HEK293 (cell line): ENCODE measurements around the gene GSC2.

Experiments
- CTCF ChIA-PET: fragments of 350-600 bp; formaldehyde crosslinking; extraction: SDS; loops from one replicate; lab custom pipeline; 2021; ENCODE audit warnings: antibody characterized with exemption; lab: Yijun Ruan, JAX
- POLR2A ChIA-PET: fragments of 300-600 bp; formaldehyde crosslinking; extraction: SDS; loops from one replicate; lab custom pipeline; 2020; ENCODE audit warnings: antibody characterized with exemption, inconsistent platforms; lab: Yijun Ruan, JAX
- H3K27ac ChIP-seq: fragments of 200-500 bp; sonication (Bioruptor generic); 2 replicates; pipeline ENCODE4 v1.5.1; 2014; ENCODE audit warnings: low read depth, low read length, control low read depth, inconsistent platforms; ENCODE audit errors: extremely low read depth
- H3K36me3 ChIP-seq, 2 experiments: fragments of 200-500 bp in 1 of 2; sonication (Bioruptor generic) in 1 of 2; 1 replicate in 1 of 2; 2 replicates in 1 of 2; pipeline ENCODE4 v1.5.1; 2014 to 2017; ENCODE audit warnings: inconsistent platforms in 2 of 2, low read length in 2 of 2; ENCODE audit not compliant: control insufficient read depth in 2 of 2, insufficient read depth in 1 of 2
- H3K4me1 ChIP-seq: fragments of 200-500 bp; sonication (Bioruptor generic); 2 replicates; pipeline ENCODE4 v1.5.1; 2014; ENCODE audit warnings: mild to moderate bottlenecking, low read length, inconsistent platforms; ENCODE audit not compliant: control insufficient read depth, insufficient read depth
- H3K4me3 ChIP-seq: 2 replicates; pipeline ENCODE4 v1.5.1; 2011; ENCODE audit warnings: low read depth, mild to moderate bottlenecking, control low read depth, low read length, moderate library complexity
- H3K9me3 ChIP-seq: fragments of 200-500 bp; sonication (Bioruptor generic); 2 replicates; pipeline ENCODE4 v1.5.1; 2014; ENCODE audit warnings: low read depth, low read length, inconsistent platforms; ENCODE audit not compliant: control insufficient read depth, insufficient read depth
- ZEB2 ChIP-seq: fragments of 450-650 bp; formaldehyde crosslinking; IDR thresholded peaks from 2 replicates; pipeline ENCODE4 v1.5.1; 2016; ENCODE audit warnings: missing biosample characterization, missing genetic modification characterization
- ZNF175 ChIP-seq: fragments of 450-650 bp; formaldehyde crosslinking; IDR thresholded peaks from 2 replicates; pipeline ENCODE4 v1.5.1; 2016; ENCODE audit warnings: missing biosample characterization, missing genetic modification characterization
- ZNF302 ChIP-seq: fragments of 450-650 bp; formaldehyde crosslinking; IDR thresholded peaks from 2 replicates; pipeline ENCODE4 v1.5.1; 2016; ENCODE audit warnings: missing biosample characterization, missing genetic modification characterization, low read depth
- ZNF311 ChIP-seq: fragments of 450-650 bp; formaldehyde crosslinking; IDR thresholded peaks from 2 replicates; pipeline ENCODE4 v1.5.1; 2017; ENCODE audit warnings: missing biosample characterization, missing genetic modification characterization, borderline replicate concordance
- TF ChIP-seq, protein P1 (sequence below): fragments of 450-650 bp; formaldehyde crosslinking; IDR thresholded peaks from 2 replicates; pipeline ENCODE4 v1.5.1; 2016; ENCODE audit warnings: missing biosample characterization, missing genetic modification characterization, borderline replicate concordance
- TF ChIP-seq, protein P2 (sequence below): fragments of 450-650 bp; formaldehyde crosslinking; IDR thresholded peaks from 2 replicates; pipeline ENCODE4 v1.5.1; 2017; ENCODE audit warnings: missing biosample characterization, missing genetic modification characterization
- TF ChIP-seq, protein P3 (sequence below): fragments of 450-650 bp; formaldehyde crosslinking; IDR thresholded peaks from 2 replicates; pipeline ENCODE4 v1.5.1; 2017; ENCODE audit warnings: missing biosample characterization, missing genetic modification characterization

Gene GSC2

DNA sequence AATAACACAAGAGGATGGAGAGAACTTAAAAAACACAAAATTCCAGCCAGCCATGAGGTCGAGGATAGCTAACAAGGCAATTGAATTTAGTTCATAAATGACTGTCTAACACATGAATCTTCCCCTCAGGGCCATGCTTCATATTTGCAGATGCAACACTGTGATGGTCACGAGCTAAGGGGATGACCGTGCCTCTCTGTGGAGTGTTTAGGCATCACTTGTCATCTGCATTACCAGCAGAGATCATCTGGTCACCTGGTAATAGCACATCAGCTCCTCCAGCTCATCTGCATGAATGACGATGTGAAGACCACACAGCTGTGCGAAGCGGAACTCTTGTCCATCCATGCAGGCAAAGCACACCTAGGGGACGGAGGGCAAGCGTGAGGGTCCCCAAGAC lies 49.4 kb upstream of the GSC2 start (continued):
- TF ChIP-seq, protein P1, sequence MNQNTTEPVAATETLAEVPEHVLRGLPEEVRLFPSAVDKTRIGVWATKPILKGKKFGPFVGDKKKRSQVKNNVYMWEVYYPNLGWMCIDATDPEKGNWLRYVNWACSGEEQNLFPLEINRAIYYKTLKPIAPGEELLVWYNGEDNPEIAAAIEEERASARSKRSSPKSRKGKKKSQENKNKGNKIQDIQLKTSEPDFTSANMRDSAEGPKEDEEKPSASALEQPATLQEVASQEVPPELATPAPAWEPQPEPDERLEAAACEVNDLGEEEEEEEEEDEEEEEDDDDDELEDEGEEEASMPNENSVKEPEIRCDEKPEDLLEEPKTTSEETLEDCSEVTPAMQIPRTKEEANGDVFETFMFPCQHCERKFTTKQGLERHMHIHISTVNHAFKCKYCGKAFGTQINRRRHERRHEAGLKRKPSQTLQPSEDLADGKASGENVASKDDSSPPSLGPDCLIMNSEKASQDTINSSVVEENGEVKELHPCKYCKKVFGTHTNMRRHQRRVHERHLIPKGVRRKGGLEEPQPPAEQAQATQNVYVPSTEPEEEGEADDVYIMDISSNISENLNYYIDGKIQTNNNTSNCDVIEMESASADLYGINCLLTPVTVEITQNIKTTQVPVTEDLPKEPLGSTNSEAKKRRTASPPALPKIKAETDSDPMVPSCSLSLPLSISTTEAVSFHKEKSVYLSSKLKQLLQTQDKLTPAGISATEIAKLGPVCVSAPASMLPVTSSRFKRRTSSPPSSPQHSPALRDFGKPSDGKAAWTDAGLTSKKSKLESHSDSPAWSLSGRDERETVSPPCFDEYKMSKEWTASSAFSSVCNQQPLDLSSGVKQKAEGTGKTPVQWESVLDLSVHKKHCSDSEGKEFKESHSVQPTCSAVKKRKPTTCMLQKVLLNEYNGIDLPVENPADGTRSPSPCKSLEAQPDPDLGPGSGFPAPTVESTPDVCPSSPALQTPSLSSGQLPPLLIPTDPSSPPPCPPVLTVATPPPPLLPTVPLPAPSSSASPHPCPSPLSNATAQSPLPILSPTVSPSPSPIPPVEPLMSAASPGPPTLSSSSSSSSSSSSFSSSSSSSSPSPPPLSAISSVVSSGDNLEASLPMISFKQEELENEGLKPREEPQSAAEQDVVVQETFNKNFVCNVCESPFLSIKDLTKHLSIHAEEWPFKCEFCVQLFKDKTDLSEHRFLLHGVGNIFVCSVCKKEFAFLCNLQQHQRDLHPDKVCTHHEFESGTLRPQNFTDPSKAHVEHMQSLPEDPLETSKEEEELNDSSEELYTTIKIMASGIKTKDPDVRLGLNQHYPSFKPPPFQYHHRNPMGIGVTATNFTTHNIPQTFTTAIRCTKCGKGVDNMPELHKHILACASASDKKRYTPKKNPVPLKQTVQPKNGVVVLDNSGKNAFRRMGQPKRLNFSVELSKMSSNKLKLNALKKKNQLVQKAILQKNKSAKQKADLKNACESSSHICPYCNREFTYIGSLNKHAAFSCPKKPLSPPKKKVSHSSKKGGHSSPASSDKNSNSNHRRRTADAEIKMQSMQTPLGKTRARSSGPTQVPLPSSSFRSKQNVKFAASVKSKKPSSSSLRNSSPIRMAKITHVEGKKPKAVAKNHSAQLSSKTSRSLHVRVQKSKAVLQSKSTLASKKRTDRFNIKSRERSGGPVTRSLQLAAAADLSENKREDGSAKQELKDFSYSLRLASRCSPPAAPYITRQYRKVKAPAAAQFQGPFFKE (tag by site-specific recombination): no peak
- TF ChIP-seq ZNF302 (no peak), ZNF311 (tag by site-specific recombination) (no peak), ZNF175 (no peak)

DNA sequence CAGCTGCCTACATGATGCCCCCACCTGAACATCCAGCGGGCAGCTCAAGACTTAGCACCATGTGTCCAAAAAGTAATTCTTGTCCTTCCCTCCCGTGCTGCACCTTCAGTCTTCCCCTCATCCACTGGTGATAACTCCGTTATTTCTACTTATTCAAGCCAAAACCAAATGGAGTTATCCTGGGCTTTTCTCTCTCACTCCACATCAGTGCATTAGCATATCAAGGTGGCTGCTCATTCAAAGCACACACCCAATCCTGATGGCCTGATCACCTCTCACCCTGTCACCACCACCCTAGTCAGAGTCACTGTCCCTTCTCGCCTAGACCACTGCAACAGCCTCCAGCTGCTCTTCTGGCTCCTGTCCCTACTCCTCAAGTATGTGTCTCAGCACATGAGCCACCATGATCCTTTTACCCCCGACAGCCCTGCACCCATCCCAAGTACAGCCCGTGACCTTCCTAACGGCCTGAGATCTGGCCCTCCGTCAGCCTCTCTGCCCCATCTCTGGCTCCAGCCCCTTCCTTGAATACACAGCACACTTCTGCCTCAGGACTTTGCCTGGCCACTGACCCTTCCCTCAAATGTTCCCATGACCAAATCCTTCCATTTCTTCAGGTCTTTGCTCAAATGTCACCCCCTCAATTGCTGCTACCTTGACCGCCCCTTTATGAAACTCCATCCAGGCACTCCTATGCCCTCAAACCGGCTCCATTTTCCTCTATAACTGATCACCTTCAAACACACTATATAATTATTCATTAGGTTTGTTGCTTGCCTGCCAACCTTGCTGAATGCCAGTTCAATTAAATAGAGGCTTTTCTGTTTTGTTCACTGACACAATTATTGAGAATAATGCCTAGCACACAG lies 48.1 kb upstream of the GSC2 start:
- no peaks in the 10 kb centered on the region for H3K4me1 ChIP-seq
- POLR2A ChIA-PET: no interaction called here
- H3K4me3 ChIP-seq: no peak overlapping the region
- peaks cover 0 to 47% of the 10 kb centered on the region in 2 experiments; a peak in 1 of 3 replicates for H3K36me3 ChIP-seq
- no peaks in the 10 kb centered on the region for H3K9me3 ChIP-seq
- CTCF ChIA-PET: interaction anchor here (0.6 kb wide), 1 partner anchor 90 kb away, joined by 3 read pairs; no protein-coding TSS in a partner anchor
- TF ChIP-seq ZEB2 (tag by site-specific recombination): no peak
- TF ChIP-seq, protein P2, sequence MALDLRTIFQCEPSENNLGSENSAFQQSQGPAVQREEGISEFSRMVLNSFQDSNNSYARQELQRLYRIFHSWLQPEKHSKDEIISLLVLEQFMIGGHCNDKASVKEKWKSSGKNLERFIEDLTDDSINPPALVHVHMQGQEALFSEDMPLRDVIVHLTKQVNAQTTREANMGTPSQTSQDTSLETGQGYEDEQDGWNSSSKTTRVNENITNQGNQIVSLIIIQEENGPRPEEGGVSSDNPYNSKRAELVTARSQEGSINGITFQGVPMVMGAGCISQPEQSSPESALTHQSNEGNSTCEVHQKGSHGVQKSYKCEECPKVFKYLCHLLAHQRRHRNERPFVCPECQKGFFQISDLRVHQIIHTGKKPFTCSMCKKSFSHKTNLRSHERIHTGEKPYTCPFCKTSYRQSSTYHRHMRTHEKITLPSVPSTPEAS: no peak
- no peak overlapping the region for H3K27ac ChIP-seq

DNA sequence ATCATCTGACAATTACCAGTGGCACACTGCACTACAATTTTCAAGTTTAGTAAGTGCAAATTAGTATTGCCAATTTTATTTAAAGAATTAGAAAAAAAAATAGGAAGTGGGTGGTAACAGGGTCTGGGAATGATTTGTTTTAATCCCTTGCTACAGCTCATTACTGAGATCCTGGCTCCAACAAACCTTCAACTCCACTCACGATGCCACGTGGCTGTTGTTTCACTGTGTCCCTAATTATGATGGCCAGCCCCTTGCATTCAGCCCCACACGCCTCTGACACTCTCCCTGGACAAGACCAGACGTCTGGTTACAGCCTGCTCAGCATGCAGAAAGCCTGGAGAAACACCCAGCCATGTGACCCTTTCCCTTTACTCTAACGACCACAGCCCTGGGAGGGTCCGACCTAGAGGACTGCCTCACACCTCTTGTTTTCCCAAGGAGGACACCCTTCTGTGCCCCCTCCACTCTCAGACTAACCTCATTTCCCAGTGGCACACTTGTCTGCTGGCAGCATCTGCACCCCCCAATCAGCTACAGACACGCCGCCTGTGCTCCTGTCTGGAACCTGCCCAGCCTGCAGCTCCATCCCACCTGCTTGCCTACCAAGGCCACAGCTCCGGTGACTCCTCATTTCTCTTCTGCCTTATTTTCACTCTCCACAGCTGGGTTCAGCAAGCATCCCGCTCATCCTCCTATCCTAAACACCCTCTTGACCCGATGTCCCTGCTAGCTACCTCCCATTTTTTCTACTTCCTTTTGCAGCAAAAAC lies 46.9 kb upstream of the GSC2 start:
- H3K4me1 ChIP-seq: no peaks in the 10 kb centered on the region
- ChIA-PET POLR2A (interaction anchor here (1.5 kb wide), 1 partner anchor 18 kb away, joined by 3 read pairs; no protein-coding TSS in a partner anchor), CTCF (interaction anchor here (0.6 to 1.1 kb wide), 2 partner anchors 18 to 89 kb away, joined by 3 read pairs; partner anchors contain the start of gene SLC25A1)
- no peak overlapping the region for H3K27ac ChIP-seq
- no peak overlapping the region for H3K4me3 ChIP-seq
- peaks cover 0 to 53% of the 10 kb centered on the region in 2 experiments; a peak in 1 of 3 replicates for H3K36me3 ChIP-seq
- H3K9me3 ChIP-seq: no peaks in the 10 kb centered on the region
- TF ChIP-seq, protein P3, sequence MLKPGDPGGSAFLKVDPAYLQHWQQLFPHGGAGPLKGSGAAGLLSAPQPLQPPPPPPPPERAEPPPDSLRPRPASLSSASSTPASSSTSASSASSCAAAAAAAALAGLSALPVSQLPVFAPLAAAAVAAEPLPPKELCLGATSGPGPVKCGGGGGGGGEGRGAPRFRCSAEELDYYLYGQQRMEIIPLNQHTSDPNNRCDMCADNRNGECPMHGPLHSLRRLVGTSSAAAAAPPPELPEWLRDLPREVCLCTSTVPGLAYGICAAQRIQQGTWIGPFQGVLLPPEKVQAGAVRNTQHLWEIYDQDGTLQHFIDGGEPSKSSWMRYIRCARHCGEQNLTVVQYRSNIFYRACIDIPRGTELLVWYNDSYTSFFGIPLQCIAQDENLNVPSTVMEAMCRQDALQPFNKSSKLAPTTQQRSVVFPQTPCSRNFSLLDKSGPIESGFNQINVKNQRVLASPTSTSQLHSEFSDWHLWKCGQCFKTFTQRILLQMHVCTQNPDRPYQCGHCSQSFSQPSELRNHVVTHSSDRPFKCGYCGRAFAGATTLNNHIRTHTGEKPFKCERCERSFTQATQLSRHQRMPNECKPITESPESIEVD (tag by site-specific recombination): no peak
- no peak for TF ChIP-seq ZNF302
- TF ChIP-seq, all 188 proteins: peak for 0
